Activated CD4-positive, alpha-beta T cell treated with anti-CD3 and anti-CD28 coated beads, Interleukin-2, amount 50 U/mL, for 48 hours (primary cell): Measurements from ENCODE around the gene XRN1.
"Not testable (repeated sequence)": the region's sequence is repeated elsewhere in the genome, so short reads cannot be mapped to it uniquely, and the experiment has no call there.

Experiments
- DNase-seq, 2 experiments: peaks; one replicate each; pipeline ENCODE4 v3.0.0-alpha.2; 2020

XRN1 gene

GRCh38 chr3:142324275-142324953 is 123.4 kb downstream of the XRN1 start:
- not testable (repeated sequence) for DNase-seq

GRCh38 chr3:142319912-142320311 is 127.9 kb downstream of the XRN1 start:
- no peak for DNase-seq

- no peak for DNase-seq
Observed at GRCh38 chr3:142319094-142319493, 128.7 kb downstream of the XRN1 start.

- DNase-seq = no peak
Observed at GRCh38 chr3:142318331-142318730, 129.5 kb downstream of the XRN1 start.

GRCh38 chr3:142315978-142316388 is 131.9 kb downstream of the XRN1 start:
- DNase-seq = not testable (repeated sequence)

- DNase-seq = no peak
Observed at GRCh38 chr3:142315083-142315482, 132.8 kb downstream of the XRN1 start.

- DNase-seq = no peak
Observed at GRCh38 chr3:142310439-142310838, 137.4 kb downstream of the XRN1 start.

- DNase-seq = not testable (repeated sequence)
Observed at GRCh38 chr3:142302847-142303246, 145.0 kb downstream of the XRN1 start.

GRCh38 chr3:142298626-142299025 is 149.2 kb downstream of the XRN1 start:
- DNase-seq = no peak

GRCh38 chr3:142296507-142296906 is 151.3 kb downstream of the XRN1 start:
- DNase-seq = no peak

GRCh38 chr3:142287866-142288638 is 159.8 kb downstream of the XRN1 start:
- no peak for DNase-seq

GRCh38 chr3:142285083-142285517 is 162.7 kb downstream of the XRN1 start:
- no peak for DNase-seq

- DNase-seq = no peak
Observed at GRCh38 chr3:142282503-142282902, 165.3 kb downstream of the XRN1 start.

- no peak for DNase-seq
Observed at GRCh38 chr3:142281474-142281873, 166.4 kb downstream of the XRN1 start.

GRCh38 chr3:142279965-142280590 is 167.8 kb downstream of the XRN1 start:
- peak; percentile 17 to 30 for DNase-seq

- DNase-seq = no peak
Observed at GRCh38 chr3:142278451-142278850, 169.4 kb downstream of the XRN1 start.

- no peak for DNase-seq
Observed at GRCh38 chr3:142276781-142277180, 171.1 kb downstream of the XRN1 start.

GRCh38 chr3:142275856-142276255 is 172.0 kb downstream of the XRN1 start:
- DNase-seq = no peak

- no peak for DNase-seq
Observed at GRCh38 chr3:142274908-142275307, 172.9 kb downstream of the XRN1 start.

- no peak for DNase-seq
Observed at GRCh38 chr3:142273501-142273900, 174.3 kb downstream of the XRN1 start.

GRCh38 chr3:142272200-142272891 is 175.5 kb downstream of the XRN1 start:
- no peak for DNase-seq

- peak in 1 of 2 experiments; percentile 18 for DNase-seq
Observed at GRCh38 chr3:142270407-142270806, 177.4 kb downstream of the XRN1 start.

GRCh38 chr3:142269767-142270166 is 178.1 kb downstream of the XRN1 start:
- DNase-seq = no peak
